Psoas muscle (tissue), 8 donors: Measurements from ENCODE around the gene MYO5B. TPM values are rescaled to one million over a fixed set of nuclear protein-coding genes. Genes with fewer than 3 reads are reported as not detected.

Source experiments
- ATAC-seq, 4 donors: fragments of 200-7000 bp; cut with Tn5 transposase; one replicate each; pipeline ENCODE4 v1.9.1; 2020; ENCODE audit warnings: moderate library complexity in 3 of 4, mild to moderate bottlenecking in 2 of 4
- DNase-seq, 2 donors: peaks; one replicate each; pipeline ENCODE4 v3.0.0-alpha.2; 2020
- H3K27ac ChIP-seq: fragments of 200-600 bp; one replicate; pipeline ENCODE4 v1.8.0; 2022
- H3K27me3 ChIP-seq, 3 donors: fragments of 200-600 bp in 1 of 3; one replicate each; pipeline versions ENCODE4 v1.6.1 to v1.8.0; 2013 to 2022; ENCODE audit warnings: low read length in 2 of 3, mild to moderate bottlenecking in 2 of 3, moderate library complexity in 1 of 3; ENCODE audit not compliant: insufficient read depth in 3 of 3
- H3K36me3 ChIP-seq, 2 donors: fragments of 200-600 bp in 1 of 2; one replicate each; pipeline versions ENCODE4 v1.6.1 to v1.8.0; 2013 to 2022; ENCODE audit warnings: low read depth in 1 of 2, mild to moderate bottlenecking in 1 of 2, moderate library complexity in 1 of 2; ENCODE audit not compliant: insufficient read depth in 1 of 2
- H3K4me1 ChIP-seq: fragments of 200-600 bp; one replicate; pipeline ENCODE4 v1.8.0; 2022
- H3K4me3 ChIP-seq: fragments of 200-600 bp; one replicate; pipeline ENCODE4 v1.8.0; 2022; ENCODE audit warnings: mild to moderate bottlenecking
- H3K9me3 ChIP-seq: fragments of 200-600 bp; one replicate; pipeline ENCODE4 v1.8.0; 2022
- CTCF ChIP-seq: fragments of 200-600 bp; IDR thresholded peaks from one replicate; pipeline ENCODE4 v1.8.0; 2022; ENCODE audit warnings: antibody characterized with exemption
- WGBS, 3 donors: extraction: QIAGEN DNeasy Blood & Tissue Kit; methylation state at CpG; one replicate each; pipeline versions ENCODE4 v1.1.6 to v1.1.7; 2013; 5-methylcytosine and 5-hydroxymethylcytosine counted together
- intact Hi-C, 2 donors: fragments of 100-400 bp; cut with DNase I; formaldehyde crosslinking; loops; one replicate each; pipeline versions ENCODE4 v1.11.0 to v1.14.2; 2022
- polyA plus RNA-seq, 3 donors: library from polyadenylated mRNA; stranded (reverse); fragments of 200-250 nt; gene quantifications; one replicate each; pipeline ENCODE4 v1.2.3, GENCODE V29; 2013
- total RNA-seq, 4 donors: library from RNA; stranded (reverse); fragmentation: NEBNext Ultra II Directional in 2 of 4; extraction: Animal tissue kit (Norgen Biotek cat#: 25700) in 2 of 4; gene quantifications; one replicate each; pipeline versions ENCODE4 v1.2.1 to v1.2.4, GENCODE V29; 2021 to 2023
- donor health status: healthy with polysubstance abuse.
- donor health status: DM: no; HTN: no; CAD: no; lungs with moderate emphysema.
- donor health status: Bipolar disorder and iron deficiency.
- donor health status: healthy.
- donor health status: DM: yes; HTN: yes; CAD: no.
- donor health status: DM: no; HTN: no; CAD: no.
- donor health status: DM: no; HTN: no; CAD: no.
- donor health status: DM: yes; HTN: yes; CAD: no.

Gene MYO5B
- total and polyA plus RNA-seq, 7 donors: 0.10 to 1.2 (median 0.44) TPM

- Histone ChIP-seq H3K27ac (no peak overlapping the region), H3K9me3 (no peaks in the 10 kb centered on the region), H3K27me3 (peaks cover 3 to 83% (median 25%) of the 10 kb centered on the region in 3 donors), H3K4me3 (no peak overlapping the region), H3K36me3 (no peaks in the 10 kb centered on the region), H3K4me1 (peaks cover 3% of the 10 kb centered on the region)
- 31 to 34% (median 32%) methylated on average over 10 of the region's 10 CpGs for WGBS, 3 donors
- intact Hi-C loops: loop anchor here (2.0 to 10.0 kb wide), 5 partner anchors 183 to 681 kb away; partner anchors contain the start of gene ACAA2 (in 1 of the 2)
- DNase-seq (no peak), ATAC-seq (no peak)
- TF ChIP-seq CTCF: no peak
These were observed 742 bp upstream of the MYO5B start for GRCh38 chr18:50195689-50196088.

- intact Hi-C loops: loop anchor here (2.0 to 10.0 kb wide), 4 partner anchors 183 to 679 kb away; partner anchors contain the start of gene ACAA2 (in 1 of the 2)
- H3K27ac ChIP-seq: no peak overlapping the region
- peak overlapping the region; percentile 68 for H3K4me3 ChIP-seq
- peak in 2 of 4 donors; percentile 13 to 27 for ATAC-seq
- H3K27me3 ChIP-seq: peaks cover 3 to 85% (median 22%) of the 10 kb centered on the region in 3 donors
- WGBS, 3 donors: 1 to 2% (median 2%) methylated on average over 54 to 68 of the region's 68 CpGs
- no peaks in the 10 kb centered on the region for H3K9me3 ChIP-seq
- no peak for TF ChIP-seq CTCF
- no peaks in the 10 kb centered on the region for H3K36me3 ChIP-seq
- H3K4me1 ChIP-seq: peaks cover 3% of the 10 kb centered on the region
- DNase-seq: no peak
These were observed 934 bp downstream of the MYO5B start for GRCh38 chr18:50193796-50194630.

- intact Hi-C loops: loop anchor here (10.0 kb wide), 3 partner anchors 248 to 678 kb away; partner anchors contain the start of gene ACAA2 (in 1 of the 2)
- Histone ChIP-seq H3K36me3 (no peaks in the 10 kb centered on the region), H3K9me3 (no peaks in the 10 kb centered on the region), H3K4me1 (peaks cover 3% of the 10 kb centered on the region), H3K4me3 (no peak overlapping the region), H3K27ac (no peak overlapping the region), H3K27me3 (peaks cover 3 to 84% (median 22%) of the 10 kb centered on the region in 3 donors)
- WGBS, 3 donors: 6 to 8% (median 8%) methylated on average over 30 to 31 of the region's 31 CpGs
- ATAC-seq (no peak), DNase-seq (no peak)
- TF ChIP-seq CTCF: no peak
These were observed 1.8 kb downstream of the MYO5B start for GRCh38 chr18:50192995-50193795.

- WGBS, 3 donors: 44 to 59% (median 51%) methylated on average over 1 of the region's 1 CpG
- no peak for TF ChIP-seq CTCF
- peaks cover 3 to 82% (median 19%) of the 10 kb centered on the region in 3 donors for H3K27me3 ChIP-seq
- H3K4me1 ChIP-seq: peaks cover 3% of the 10 kb centered on the region
- intact Hi-C loops: loop anchor here (10.0 kb wide), 3 partner anchors 246 to 676 kb away; partner anchors contain the start of gene ACAA2 (in 1 of the 2)
- H3K9me3 ChIP-seq: no peaks in the 10 kb centered on the region
- H3K27ac ChIP-seq: no peak overlapping the region
- H3K4me3 ChIP-seq: no peak overlapping the region
- DNase-seq (no peak), ATAC-seq (no peak)
- no peaks in the 10 kb centered on the region for H3K36me3 ChIP-seq
These were observed 4.0 kb downstream of the MYO5B start for GRCh38 chr18:50190926-50191325.
